GM18861 (cell line): ENCODE data around the gene ZNF439.
A peak's percentile ranks its signal among the peaks of the same experiment; 100 is the strongest.
"Not testable (repeated sequence)": the region's sequence is repeated elsewhere in the genome, so short reads cannot be mapped to it uniquely, and the experiment has no call there.

ENCODE experiments used
- ATAC-seq: cut with Tn5 transposase; IDR thresholded peaks from one replicate; pipeline ENCODE4 v1.9.1; 2021; ENCODE audit not compliant: unreplicated experiment

The ZNF439 gene

GRCh38 chr19:11848594-11849469, at the start of gene ZNF439:
ZNF439 (plus strand) TSS chr19:11848726; CDS start chr19:11848868, 142 bp downstream.
- no peak for ATAC-seq

GRCh38 chr19:11806354-11807098, 42.0 kb upstream of the ZNF439 start:
- ATAC-seq: no peak

- ATAC-seq: no peak
Measured at GRCh38 chr19:11807099-11807380, 41.5 kb upstream of the ZNF439 start.

- peak; percentile 18 for ATAC-seq
Measured at GRCh38 chr19:11813703-11814028, 34.9 kb upstream of the ZNF439 start.

GRCh38 chr19:11814029-11814699, 34.4 kb upstream of the ZNF439 start, which contains the start of gene ZNF440:
ZNF440 (plus strand) TSS chr19:11814273; CDS start chr19:11814448, 175 bp downstream.
- peak; percentile 94 for ATAC-seq

GRCh38 chr19:11814700-11815035, 33.9 kb upstream of the ZNF439 start:
- ATAC-seq: no peak

GRCh38 chr19:11821474-11822109, 26.9 kb upstream of the ZNF439 start:
- ATAC-seq: no peak

GRCh38 chr19:11828957-11829876, 19.3 kb upstream of the ZNF439 start:
- ATAC-seq: not testable (repeated sequence)

GRCh38 chr19:11832253-11832912, 16.1 kb upstream of the ZNF439 start:
- no peak for ATAC-seq

- no peak for ATAC-seq
Measured at GRCh38 chr19:11833541-11833940, 15.0 kb upstream of the ZNF439 start.

GRCh38 chr19:11835626-11836066, 12.9 kb upstream of the ZNF439 start:
- ATAC-seq: not testable (repeated sequence)

GRCh38 chr19:11843722-11844121, 4.8 kb upstream of the ZNF439 start:
- no peak for ATAC-seq

- not testable (repeated sequence) for ATAC-seq
Measured at GRCh38 chr19:11847615-11848014, 911 bp upstream of the ZNF439 start.

GRCh38 chr19:11848200-11848593, 329 bp upstream of the ZNF439 start:
- ATAC-seq: no peak

- ATAC-seq: not testable (repeated sequence)
Measured at GRCh38 chr19:11850289-11850688, 1.8 kb downstream of the ZNF439 start.

GRCh38 chr19:11853358-11853757, 4.8 kb downstream of the ZNF439 start:
- no peak for ATAC-seq

GRCh38 chr19:11856596-11857250, 8.2 kb downstream of the ZNF439 start:
- ATAC-seq: no peak

- ATAC-seq: no peak
Measured at GRCh38 chr19:11860721-11861120, 12.2 kb downstream of the ZNF439 start.

- ATAC-seq: no peak
Measured at GRCh38 chr19:11861301-11861700, 12.8 kb downstream of the ZNF439 start.
